CD4-positive, alpha-beta memory T cell (primary cell): Measurements from ENCODE around the gene C2orf81. TPM values are rescaled to one million over a fixed set of nuclear protein-coding genes. Genes with fewer than 3 reads are reported as not detected.

Source experiments
- CTCF ChIA-PET: fragments of 350-600 bp; sonication (Branson Sonifier 250); formaldehyde crosslinking; loops from one replicate; lab custom pipeline; 2021; ENCODE audit warnings: inconsistent platforms; ENCODE audit not compliant: partially characterized antibody; lab: Charles Lee
- POLR2A ChIA-PET: fragments of 350-600 bp; sonication (Branson Sonifier 250); formaldehyde crosslinking; loops from one replicate; lab custom pipeline; 2021; ENCODE audit not compliant: partially characterized antibody; lab: Charles Lee
- DNase-seq, 5 donors: peaks; one replicate each; pipeline versions ENCODE4 v3.0.0 to v3.0.0-alpha.2; 2020 to 2022; ENCODE audit warnings: mixed read lengths in 1 of 5
- H3K27ac ChIP-seq: one replicate; pipeline ENCODE4 v1.7.0; 2013; ENCODE audit warnings: low read depth, low read length
- H3K27me3 ChIP-seq: 2 replicates; pipeline ENCODE4 v1.7.0; 2013; ENCODE audit warnings: mild to moderate bottlenecking, low read length, moderate library complexity; ENCODE audit not compliant: insufficient read depth
- H3K36me3 ChIP-seq: 2 replicates; pipeline ENCODE4 v1.7.0; 2013; ENCODE audit warnings: mild to moderate bottlenecking, low read length, moderate library complexity; ENCODE audit not compliant: insufficient read depth
- H3K4me1 ChIP-seq: 2 replicates; pipeline ENCODE4 v1.7.0; 2013; ENCODE audit warnings: mild to moderate bottlenecking, low read length, moderate library complexity; ENCODE audit not compliant: insufficient read depth
- H3K4me3 ChIP-seq, 2 donors: one replicate each; pipeline ENCODE4 v1.7.0; 2013; ENCODE audit warnings: low read length in 2 of 2, mild to moderate bottlenecking in 1 of 2
- H3K9me3 ChIP-seq, 2 donors: one replicate each; pipeline ENCODE4 v1.7.0; 2013; ENCODE audit warnings: low read length in 2 of 2, control low read depth in 1 of 2; ENCODE audit not compliant: control insufficient read depth in 1 of 2
- H3K27ac Mint-ChIP-seq, 7 donors: one replicate each; pipeline ENCODE4 v1.8.0; 2020 to 2021; ENCODE audit warnings: mixed read lengths in 7 of 7, mild to moderate bottlenecking in 6 of 7, inconsistent platforms in 3 of 7, moderate library complexity in 3 of 7
- H3K27me3 Mint-ChIP-seq, 2 donors: one replicate each; pipeline ENCODE4 v1.8.0; 2020 to 2021; ENCODE audit warnings: mixed read lengths in 2 of 2
- H3K36me3 Mint-ChIP-seq, 2 donors: one replicate each; pipeline ENCODE4 v1.8.0; 2020 to 2021; ENCODE audit warnings: mixed read lengths in 2 of 2, inconsistent platforms in 1 of 2, mild to moderate bottlenecking in 1 of 2
- H3K4me1 Mint-ChIP-seq, 4 donors: one replicate each; pipeline ENCODE4 v1.8.0; 2020 to 2021; ENCODE audit warnings: mixed read lengths in 4 of 4, mild to moderate bottlenecking in 1 of 4
- H3K4me3 Mint-ChIP-seq, 8 donors: one replicate each; pipeline ENCODE4 v1.8.0; 2020 to 2021; ENCODE audit warnings: mixed read lengths in 8 of 8, mild to moderate bottlenecking in 7 of 8, moderate library complexity in 6 of 8, inconsistent platforms in 3 of 8
- H3K9me3 Mint-ChIP-seq, 8 donors: one replicate each; pipeline ENCODE4 v1.8.0; 2020 to 2021; ENCODE audit warnings: mixed read lengths in 8 of 8, mild to moderate bottlenecking in 5 of 8, inconsistent platforms in 3 of 8, moderate library complexity in 1 of 8
- intact Hi-C: fragments of 100-400 bp; cut with micrococcal nuclease; formaldehyde crosslinking; loops from one replicate; pipeline ENCODE4 v1.15.1; 2023
- polyA plus RNA-seq, 2 donors: library from polyadenylated mRNA; unstranded; fragments of 300-500 nt; fragmentation: Illumina TruSeq; gene quantifications; one replicate each; pipeline ENCODE4 v1.2.3, GENCODE V29; 2021
- total RNA-seq, 2 experiments: library from RNA; stranded (reverse); gene quantifications; one replicate each; pipeline ENCODE4 v1.2.3, GENCODE V29; 2021

C2orf81 gene
- total and polyA plus RNA-seq, 4 experiments from 2014 or later = 1.5 to 7.5 (median 3.4) TPM

- CTCF ChIA-PET = no interaction called here
Measured at GRCh38 chr2:74429487-74430451, 8.3 kb upstream of the C2orf81 start.

GRCh38 chr2:74428675-74429074 lies 7.3 kb upstream of the C2orf81 start:
- intact Hi-C loops = no loop called here
- H3K9me3 Mint-ChIP-seq = peaks cover 0 to 1% (median 0%) of the 10 kb centered on the region in 8 donors
- no peak overlapping the region for H3K4me3 Mint-ChIP-seq
- peak overlapping the region in 1 of 7 donors; percentile 56 for H3K27ac Mint-ChIP-seq
- Histone ChIP-seq H3K4me3 (no peak overlapping the region), H3K36me3 (no peaks in the 10 kb centered on the region), H3K9me3 (no peaks in the 10 kb centered on the region), H3K27ac (no peak overlapping the region), H3K27me3 (no peaks in the 10 kb centered on the region), H3K4me1 (no peaks in the 10 kb centered on the region)
- no peak for DNase-seq
- no peaks in the 10 kb centered on the region for H3K27me3 Mint-ChIP-seq
- POLR2A ChIA-PET = interaction anchor here (1.4 to 1.6 kb wide), 2 partner anchors 38 to 44 kb away, joined by 3 read pairs; partner anchors contain the start of gene MRPL53
- peaks cover 9 to 13% of the 10 kb centered on the region in 2 donors for H3K36me3 Mint-ChIP-seq
- CTCF ChIA-PET = no interaction called here
- no peaks in the 10 kb centered on the region for H3K4me1 Mint-ChIP-seq

More at GRCh38 chr2:74429487-74430451, 8.3 kb upstream of the C2orf81 start:
- POLR2A ChIA-PET = interaction anchor here (1.6 kb wide), 1 partner anchor 39 kb away, joined by 3 read pairs; no protein-coding TSS in a partner anchor
- intact Hi-C loops = no loop called here
- Histone ChIP-seq H3K27me3 (no peaks in the 10 kb centered on the region), H3K4me3 (no peak overlapping the region), H3K9me3 (no peaks in the 10 kb centered on the region), H3K36me3 (no peaks in the 10 kb centered on the region), H3K27ac (no peak overlapping the region), H3K4me1 (no peaks in the 10 kb centered on the region)
- peaks cover 0 to 1% (median 0%) of the 10 kb centered on the region in 8 donors for H3K9me3 Mint-ChIP-seq
- DNase-seq = no peak
- H3K4me1 Mint-ChIP-seq = no peaks in the 10 kb centered on the region
- peak overlapping the region in 1 of 7 donors; percentile 68 for H3K27ac Mint-ChIP-seq
- H3K4me3 Mint-ChIP-seq = no peak overlapping the region
- peaks cover 8 to 13% of the 10 kb centered on the region in 2 donors for H3K36me3 Mint-ChIP-seq
- H3K27me3 Mint-ChIP-seq = no peaks in the 10 kb centered on the region

- Mint-ChIP-seq H3K36me3 (peaks cover 9 to 13% of the 10 kb centered on the region in 2 donors), H3K9me3 (peaks cover 0 to 1% (median 0%) of the 10 kb centered on the region in 8 donors)
Measured at GRCh38 chr2:74427551-74427950, 6.1 kb upstream of the C2orf81 start.

GRCh38 chr2:74426181-74426758 lies 4.9 kb upstream of the C2orf81 start:
- Mint-ChIP-seq H3K4me3 (no peak overlapping the region), H3K27me3 (no peaks in the 10 kb centered on the region), H3K27ac (no peak overlapping the region), H3K4me1 (peaks cover 4 to 17% (median 11%) of the 10 kb centered on the region in 4 donors), H3K36me3 (peaks cover 9 to 16% of the 10 kb centered on the region in 2 donors), H3K9me3 (peaks cover 0 to 1% (median 0%) of the 10 kb centered on the region in 8 donors)
- Histone ChIP-seq H3K27me3 (no peaks in the 10 kb centered on the region), H3K36me3 (no peaks in the 10 kb centered on the region), H3K4me1 (peaks cover 4% of the 10 kb centered on the region), H3K4me3 (no peak overlapping the region), H3K27ac (no peak overlapping the region), H3K9me3 (no peaks in the 10 kb centered on the region)
- ChIA-PET POLR2A (interaction anchor here (1.0 kb wide), 1 partner anchor 28 kb away, joined by 3 read pairs; the partner anchor contains the start of gene INO80B), CTCF (no interaction called here)
- intact Hi-C loops = no loop called here
- no peak for DNase-seq

More at GRCh38 chr2:74427551-74427950, 6.1 kb upstream of the C2orf81 start:
- no peaks in the 10 kb centered on the region for H3K27me3 Mint-ChIP-seq
- CTCF ChIA-PET = no interaction called here
- Histone ChIP-seq H3K36me3 (no peaks in the 10 kb centered on the region), H3K4me3 (no peak overlapping the region), H3K27ac (no peak overlapping the region), H3K9me3 (no peaks in the 10 kb centered on the region), H3K4me1 (no peaks in the 10 kb centered on the region), H3K27me3 (no peaks in the 10 kb centered on the region)
- intact Hi-C loops = no loop called here
- no peak overlapping the region for H3K4me3 Mint-ChIP-seq
- POLR2A ChIA-PET = interaction anchor here (1.4 kb wide), 1 partner anchor 45 kb away, joined by 3 read pairs; the partner anchor contains the start of gene MRPL53
- H3K27ac Mint-ChIP-seq = peak overlapping the region in 3 of 7 donors; percentile 5 to 80 (median 72)
- no peak for DNase-seq
- H3K4me1 Mint-ChIP-seq = peaks cover 4 to 6% (median 5%) of the 10 kb centered on the region in 4 donors

- Mint-ChIP-seq H3K27me3 (no peaks in the 10 kb centered on the region), H3K4me3 (no peak overlapping the region), H3K27ac (peak overlapping the region in 3 of 7 donors; percentile 47 to 61 (median 60)), H3K4me1 (peaks cover 7 to 22% (median 15%) of the 10 kb centered on the region in 4 donors), H3K9me3 (peaks cover 0 to 1% (median 0%) of the 10 kb centered on the region in 8 donors), H3K36me3 (peaks cover 9 to 16% of the 10 kb centered on the region in 2 donors)
- DNase-seq = no peak
- ChIA-PET POLR2A (interaction anchor here (0.5 kb wide), 1 partner anchor 25 kb away, joined by 3 read pairs; no protein-coding TSS in a partner anchor), CTCF (interaction anchor here (1.0 kb wide), 1 partner anchor 19 kb away, joined by 3 read pairs; no protein-coding TSS in a partner anchor)
- no peaks in the 10 kb centered on the region for H3K9me3 ChIP-seq
- peaks cover 11% of the 10 kb centered on the region for H3K4me1 ChIP-seq
- intact Hi-C loops = no loop called here
- no peaks in the 10 kb centered on the region for H3K27me3 ChIP-seq
- no peaks in the 10 kb centered on the region for H3K36me3 ChIP-seq
- H3K27ac ChIP-seq = no peak overlapping the region
- no peak overlapping the region for H3K4me3 ChIP-seq
Measured at GRCh38 chr2:74425523-74425922, 4.1 kb upstream of the C2orf81 start.

- H3K4me3 ChIP-seq = no peak overlapping the region
- ChIA-PET CTCF (interaction anchor here (0.6 to 1.1 kb wide), 3 partner anchors 16 to 165 kb away, joined by 3 read pairs; no protein-coding TSS in a partner anchor), POLR2A (interaction anchor here (0.5 kb wide), 1 partner anchor 25 kb away, joined by 3 read pairs; no protein-coding TSS in a partner anchor)
- Mint-ChIP-seq H3K27me3 (no peaks in the 10 kb centered on the region), H3K4me3 (peak overlapping the region in 1 of 8 donors; percentile 40), H3K4me1 (peaks cover 12 to 27% (median 19%) of the 10 kb centered on the region in 4 donors), H3K9me3 (peaks cover 0 to 1% (median 0%) of the 10 kb centered on the region in 8 donors), H3K27ac (peak overlapping the region in 2 of 7 donors; percentile 14 to 73), H3K36me3 (peaks cover 9 to 16% of the 10 kb centered on the region in 2 donors)
- H3K36me3 ChIP-seq = no peaks in the 10 kb centered on the region
- peaks cover 11% of the 10 kb centered on the region for H3K4me1 ChIP-seq
- H3K27ac ChIP-seq = no peak overlapping the region
- no peak for DNase-seq
- H3K9me3 ChIP-seq = no peaks in the 10 kb centered on the region
- intact Hi-C loops = no loop called here
- no peaks in the 10 kb centered on the region for H3K27me3 ChIP-seq
Measured at GRCh38 chr2:74424995-74425406, 3.6 kb upstream of the C2orf81 start.
